GM12878 (cell line): ENCODE measurements around the gene RTP3. TPM values are rescaled to one million over a fixed set of nuclear protein-coding genes. Genes with fewer than 3 reads are reported as not detected.

ENCODE experiments used
- CHD1 ChIP-seq: IDR thresholded peaks from 2 replicates; pipeline ENCODE4 v1.6.1; 2012; ENCODE audit warnings: low read depth, low read length, improper control_type of control experiment
- ETV6 ChIP-seq, 2 experiments: fragments of 450-650 bp in 1 of 2; IDR thresholded peaks in 1 of 2; conservative IDR thresholded peaks in 1 of 2; 2 replicates each; pipeline ENCODE4 v1.6.1; 2014; ENCODE audit warnings: antibody characterized with exemption in 1 of 2, borderline replicate concordance in 1 of 2, low read depth in 1 of 2, mild to moderate bottlenecking in 1 of 2, moderate library complexity in 1 of 2
- FOS ChIP-seq: IDR thresholded peaks from 3 replicates; pipeline ENCODE4 v1.6.1; 2011; ENCODE audit warnings: borderline replicate concordance; ENCODE audit not compliant: insufficient read length; ENCODE audit errors: extremely low read depth
- HCFC1 ChIP-seq: fragments of 150-350 bp; IDR thresholded peaks from 2 replicates; pipeline ENCODE4 v1.6.1; 2014; ENCODE audit warnings: low read length
- IRF3 ChIP-seq: fragments of 450-650 bp; IDR thresholded peaks from 2 replicates; pipeline ENCODE4 v1.6.1; 2014; ENCODE audit warnings: mild to moderate bottlenecking
- IRF5 ChIP-seq: fragments of 450-650 bp; IDR thresholded peaks from 2 replicates; pipeline ENCODE4 v1.6.1; 2017; ENCODE audit warnings: borderline replicate concordance
- MYC ChIP-seq: IDR thresholded peaks from 2 replicates; pipeline ENCODE4 v1.6.1; 2011; ENCODE audit warnings: mild to moderate bottlenecking, low read length, moderate library complexity, inconsistent platforms; ENCODE audit not compliant: insufficient read depth, insufficient replicate concordance, insufficient read length, severe bottlenecking
- RCOR1 ChIP-seq: conservative IDR thresholded peaks from 2 replicates; pipeline ENCODE4 v1.6.1; 2012; ENCODE audit warnings: low read depth, low read length, improper control_type of control experiment
- RELA ChIP-seq: fragments of 450-650 bp; IDR thresholded peaks from 2 replicates; pipeline ENCODE4 v1.8.0; 2014; ENCODE audit warnings: borderline replicate concordance; ENCODE audit not compliant: partially characterized antibody
- SMC3 ChIP-seq: IDR thresholded peaks from 2 replicates; pipeline ENCODE4 v1.6.1; 2011; ENCODE audit warnings: low read length, improper control_type of control experiment, borderline replicate concordance
- SRF ChIP-seq, 2 experiments: IDR thresholded peaks; 2 replicates each; pipeline ENCODE4 v1.6.1; 2011; ENCODE audit warnings: low read depth in 2 of 2, low read length in 2 of 2, mild to moderate bottlenecking in 1 of 2, moderate library complexity in 1 of 2
- WRNIP1 ChIP-seq: IDR thresholded peaks from 2 replicates; pipeline ENCODE4 v1.6.1; 2011; ENCODE audit warnings: low read depth, low read length, improper control_type of control experiment, borderline replicate concordance
- polyA plus RNA-seq, 11 experiments: library from polyadenylated mRNA; depleted of rRNA in 4 of 11; unstranded in 6 of 11; stranded (reverse) in 5 of 11; fragments of >200 nt; fragmentation: Nextera tagmentation in 4 of 11; fragmentation: Illumina TruSeq in 1 of 11; extraction: Ambion mirVana in 4 of 11; extraction: Trizol in 1 of 11; gene quantifications; 1 replicate in 1 of 11; 2 replicates in 10 of 11; pipeline versions ENCODE4 v1.2.1 to v1.2.3, GENCODE V29; 2011 to 2016; ENCODE audit warnings: inconsistent platforms in 2 of 11, missing spikeins in 2 of 11, low read depth in 1 of 11
- total RNA-seq, 4 experiments: library from RNA; depleted of rRNA in 3 of 4; stranded (reverse); fragments of >200 nt in 3 of 4; fragmentation: Illumina TruSeq in 1 of 4; extraction: Trizol in 1 of 4; gene quantifications; 2 replicates each; pipeline versions ENCODE4 v1.2.1 to v1.2.3, GENCODE V29; 2013 to 2021

RTP3 gene
- total and polyA plus RNA-seq, 10 of the 15 experiments (the other 5 are each of a cell fraction or from before 2014, with no cell fraction given), result 0.06 TPM; not detected in 9

- TF ChIP-seq SRF (IDR thresholded peaks at IDR 0.05; ENCODE audit: low read depth in 2 of 2, low read length in 2 of 2) (no peak), FOS (no peak), IRF5 (no peak), RELA (no peak), RCOR1 (no peak), CHD1 (no peak), ETV6 (conservative IDR thresholded peaks at IDR 0.05 in 1 of 2, IDR thresholded peaks at IDR 0.05 in 1 of 2; ENCODE audit: borderline replicate concordance in 1 of 2, low read depth in 1 of 2) (no peak), SMC3 (no peak), WRNIP1 (no peak), MYC (no peak), HCFC1 (no peak), IRF3 (no peak)
Measured at GRCh38 chr3:46477145-46477544, 20.6 kb upstream of the RTP3 start (continued).
